HG03066 (cell line): ENCODE data around the gene PEX6.
"Not testable (repeated sequence)": the region's sequence is repeated elsewhere in the genome, so short reads cannot be mapped to it uniquely, and the experiment has no call there.

Experiments used
- ATAC-seq: cut with Tn5 transposase; IDR thresholded peaks from one replicate; pipeline ENCODE4 v1.9.1; 2021; ENCODE audit warnings: low read depth; ENCODE audit not compliant: unreplicated experiment

PEX6 gene

GRCh38 chr6:42968783-42969182, 10.2 kb downstream of the PEX6 start:
- no peak for ATAC-seq

- no peak for ATAC-seq
These were observed 10.8 kb downstream of the PEX6 start for GRCh38 chr6:42968126-42968701.

- no peak for ATAC-seq
These were observed 11.8 kb downstream of the PEX6 start for GRCh38 chr6:42967228-42967627.

GRCh38 chr6:42966571-42966970, 12.4 kb downstream of the PEX6 start:
- ATAC-seq = no peak

GRCh38 chr6:42963855-42964605, 15.0 kb downstream of the PEX6 start:
- ATAC-seq = no peak

GRCh38 chr6:42963179-42963854, 15.7 kb downstream of the PEX6 start:
- no peak for ATAC-seq

- no peak for ATAC-seq
These were observed 16.3 kb downstream of the PEX6 start for GRCh38 chr6:42962502-42963178.

GRCh38 chr6:42962096-42962495, 16.9 kb downstream of the PEX6 start:
- no peak for ATAC-seq

GRCh38 chr6:42961020-42961470, 17.9 kb downstream of the PEX6 start:
- no peak for ATAC-seq

GRCh38 chr6:42960243-42961019, 18.6 kb downstream of the PEX6 start, which contains the start of gene GNMT:
GNMT (plus strand) TSS chr6:42960754; CDS start chr6:42960768, 14 bp downstream.
- no peak for ATAC-seq

- no peak for ATAC-seq
These were observed 19.1 kb downstream of the PEX6 start for GRCh38 chr6:42959917-42960242.

GRCh38 chr6:42958125-42958524, 20.9 kb downstream of the PEX6 start:
- no peak for ATAC-seq

GRCh38 chr6:42954405-42954804, 24.6 kb downstream of the PEX6 start:
- ATAC-seq = not testable (repeated sequence)

GRCh38 chr6:42952389-42952788, 26.6 kb downstream of the PEX6 start:
- no peak for ATAC-seq

GRCh38 chr6:42947950-42948349, 31.0 kb downstream of the PEX6 start:
- ATAC-seq = no peak

GRCh38 chr6:42942444-42942843, 36.5 kb downstream of the PEX6 start:
- no peak for ATAC-seq

- ATAC-seq = not testable (repeated sequence)
These were observed 37.6 kb downstream of the PEX6 start for GRCh38 chr6:42941356-42941755.

- no peak for ATAC-seq
These were observed 38.4 kb downstream of the PEX6 start for GRCh38 chr6:42940493-42941045.

GRCh38 chr6:42939810-42940167, 39.2 kb downstream of the PEX6 start:
- ATAC-seq = no peak
